ENCODE measurements around the gene NEURL1B. TPM values are rescaled to one million over a fixed set of nuclear protein-coding genes. Genes with fewer than 3 reads are reported as not detected.

NEURL1B gene
- total RNA-seq, 1 donor from 2014 or later, result 1.3 TPM

GRCh38 chr5:172728481-172729241 lies 87.6 kb downstream of the NEURL1B start:
- intact Hi-C loops (cut with micrococcal nuclease), result no loop called here

GRCh38 chr5:172729588-172729987 lies 88.5 kb downstream of the NEURL1B start:
- intact Hi-C loops (cut with micrococcal nuclease), result no loop called here

GRCh38 chr5:172730222-172730621 lies 89.2 kb downstream of the NEURL1B start:
- intact Hi-C loops (cut with micrococcal nuclease), result no loop called here

- intact Hi-C loops (cut with micrococcal nuclease), result no loop called here
Observed at GRCh38 chr5:172730981-172731679, 90.1 kb downstream of the NEURL1B start.

- intact Hi-C loops (cut with micrococcal nuclease), result no loop called here
Observed at GRCh38 chr5:172731680-172732074, 90.6 kb downstream of the NEURL1B start.

- intact Hi-C loops (cut with micrococcal nuclease), result no loop called here
Observed at GRCh38 chr5:172732201-172732865, 91.3 kb downstream of the NEURL1B start.

- intact Hi-C loops (cut with micrococcal nuclease), result no loop called here
Observed at GRCh38 chr5:172733131-172733973, 92.3 kb downstream of the NEURL1B start.

GRCh38 chr5:172733974-172734346 lies 92.9 kb downstream of the NEURL1B start:
- intact Hi-C loops (cut with micrococcal nuclease), result no loop called here

GRCh38 chr5:172735141-172735831 lies 94.2 kb downstream of the NEURL1B start:
- intact Hi-C loops (cut with micrococcal nuclease), result no loop called here

- intact Hi-C loops (cut with micrococcal nuclease), result no loop called here
Observed at GRCh38 chr5:172736508-172737135, 95.6 kb downstream of the NEURL1B start.

- intact Hi-C loops (cut with micrococcal nuclease), result no loop called here
Observed at GRCh38 chr5:172739375-172739774, 98.3 kb downstream of the NEURL1B start.

GRCh38 chr5:172740428-172741205 lies 99.6 kb downstream of the NEURL1B start:
- intact Hi-C loops (cut with micrococcal nuclease), result no loop called here

Other genes starting within 250 kb of the NEURL1B start
- gene SH3PXD2B, start 186.7 kb upstream of the NEURL1B start, total RNA-seq, result 0.17 and 0.24 TPM in 2 replicates
- 5.2 and 5.3 TPM in 2 replicates for gene DUSP1, start 129.9 kb downstream of the NEURL1B start, total RNA-seq
- 42.8 and 44.0 TPM in 2 replicates for gene ERGIC1, start 193.0 kb downstream of the NEURL1B start, total RNA-seq